HG03103 (cell line): Measurements from ENCODE around the gene CPEB3.
"Not testable (repeated sequence)": the region's sequence is repeated elsewhere in the genome, so short reads cannot be mapped to it uniquely, and the experiment has no call there.

Experiments
- ATAC-seq: cut with Tn5 transposase; IDR thresholded peaks from one replicate; pipeline ENCODE4 v1.9.1; 2021; ENCODE audit warnings: low read depth; ENCODE audit not compliant: unreplicated experiment

CPEB3 gene

GRCh38 chr10:92149261-92149660 lies 141.6 kb downstream of the CPEB3 start:
- ATAC-seq = no peak

DNA sequence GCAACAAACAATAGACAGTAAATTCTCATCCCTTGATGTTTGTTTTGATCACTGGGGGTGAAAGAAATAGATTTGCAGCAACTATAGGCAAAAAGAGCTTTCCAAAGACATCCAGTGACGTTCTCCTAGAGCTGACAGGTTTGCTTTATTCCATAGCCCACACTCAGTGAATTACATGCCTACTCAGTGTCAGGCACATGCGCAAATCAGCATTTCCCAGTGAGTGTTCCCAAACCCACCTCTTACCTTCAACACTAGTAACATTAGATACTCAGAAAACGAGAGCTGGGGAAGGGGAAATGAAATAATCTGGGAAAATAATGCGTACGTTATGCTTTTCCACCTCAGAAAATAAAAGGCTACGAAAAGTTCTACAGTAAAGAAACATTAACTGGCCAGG lies 144.1 kb downstream of the CPEB3 start:
- ATAC-seq = no peak

DNA sequence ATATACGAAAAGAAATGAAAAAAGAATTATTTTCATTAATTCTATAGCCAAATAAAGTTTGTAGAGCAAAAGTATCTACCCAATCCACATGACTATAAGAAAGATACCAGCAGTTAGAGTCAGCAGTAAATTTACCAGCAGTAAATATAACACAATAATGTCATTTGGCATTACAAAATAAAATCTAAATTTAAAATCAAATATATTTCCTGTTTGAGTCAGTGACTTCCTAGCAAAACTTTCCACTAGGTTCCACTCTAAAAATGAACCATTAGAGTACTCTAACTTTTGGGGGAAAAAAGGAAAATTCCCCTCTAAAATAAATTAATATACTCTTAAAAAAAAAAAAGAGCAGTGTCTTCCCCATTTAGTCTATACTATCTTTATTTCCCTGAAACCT lies 144.8 kb downstream of the CPEB3 start:
- no peak for ATAC-seq

DNA sequence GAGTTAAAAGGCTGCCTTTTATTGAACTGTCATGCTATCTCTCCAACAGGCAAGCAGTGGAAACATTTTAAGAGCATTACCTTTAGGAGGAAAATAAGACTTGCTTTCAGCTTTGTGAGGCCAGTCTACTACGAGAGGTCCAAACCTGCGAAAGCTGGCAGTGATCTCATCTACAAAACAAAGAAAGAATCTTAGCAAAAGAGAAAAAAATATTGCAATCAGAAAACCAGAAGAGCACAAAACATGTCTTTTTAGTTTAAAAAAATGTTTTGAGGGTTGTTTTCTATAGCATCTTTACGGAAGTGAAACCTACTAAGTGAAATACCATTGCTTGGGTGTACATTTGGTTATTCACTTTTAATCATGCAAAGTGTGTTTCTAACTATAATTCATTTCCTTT lies 147.9 kb downstream of the CPEB3 start:
- peak; percentile 61 for ATAC-seq

GRCh38 chr10:92142512-92142911 lies 148.4 kb downstream of the CPEB3 start:
- ATAC-seq = no peak

GRCh38 chr10:92141147-92141546 lies 149.7 kb downstream of the CPEB3 start:
- ATAC-seq = not testable (repeated sequence)

GRCh38 chr10:92134049-92134448 lies 156.8 kb downstream of the CPEB3 start:
- not testable (repeated sequence) for ATAC-seq

GRCh38 chr10:92131275-92131820 lies 159.5 kb downstream of the CPEB3 start:
- ATAC-seq = no peak

DNA sequence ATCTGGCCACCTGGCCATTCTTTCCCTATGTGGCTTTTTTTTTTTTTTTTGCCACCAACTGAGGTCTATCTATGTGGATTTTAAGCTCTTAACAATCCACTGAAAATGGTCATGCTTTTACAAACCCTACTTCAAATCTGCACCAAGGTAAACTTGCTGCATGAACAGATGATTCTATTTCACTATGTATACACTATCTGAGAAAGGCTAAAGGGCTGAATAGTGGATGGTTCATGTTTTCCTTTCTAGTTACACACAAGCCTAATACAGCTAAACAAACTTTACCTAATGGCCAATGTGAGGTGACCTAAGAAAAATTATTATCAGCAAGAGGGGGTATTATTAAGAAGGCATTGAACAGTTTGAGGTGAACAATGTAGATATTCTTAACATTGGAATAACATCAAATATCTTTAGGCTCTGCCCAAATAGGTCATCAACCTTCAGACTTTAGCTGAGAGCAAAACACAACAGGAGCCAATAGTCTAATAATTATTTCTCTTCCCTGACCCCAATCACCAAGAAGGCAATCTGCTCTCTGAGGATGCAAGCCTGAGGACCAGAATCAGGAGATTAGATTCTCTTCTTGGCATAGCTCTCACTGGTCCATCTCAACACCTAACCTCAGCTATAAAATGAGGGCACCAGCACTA lies 160.1 kb downstream of the CPEB3 start:
- no peak for ATAC-seq

DNA sequence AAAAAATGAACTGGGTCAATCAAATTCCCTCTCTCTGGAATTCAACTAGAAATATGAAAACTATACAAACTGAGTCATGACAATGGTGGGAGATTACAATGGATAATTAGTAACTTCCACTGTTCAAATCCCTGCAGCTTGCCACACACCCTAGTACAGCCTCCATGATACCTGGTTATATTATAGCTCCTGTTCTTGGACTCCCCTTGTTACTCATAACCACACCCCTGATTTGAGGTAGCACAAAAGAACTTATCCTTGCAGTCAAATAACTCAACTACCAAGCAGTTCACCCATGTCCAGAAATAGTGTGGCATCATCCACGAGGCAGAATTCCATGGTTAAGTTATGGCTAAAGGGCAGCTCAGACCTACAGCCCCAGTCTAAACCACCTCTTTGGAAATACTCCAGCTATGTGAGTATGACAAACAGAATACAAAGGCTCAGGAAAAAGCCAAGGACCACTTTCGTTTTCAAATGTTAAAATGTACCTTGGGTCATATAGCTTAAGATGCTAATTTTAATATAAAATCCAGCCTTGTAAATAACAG lies 164.7 kb downstream of the CPEB3 start:
- no peak for ATAC-seq

- no peak for ATAC-seq
Observed at GRCh38 chr10:92125144-92125543, 165.7 kb downstream of the CPEB3 start.

- no peak for ATAC-seq
Observed at GRCh38 chr10:92124616-92125143, 166.2 kb downstream of the CPEB3 start.

GRCh38 chr10:92124020-92124419 lies 166.9 kb downstream of the CPEB3 start:
- no peak for ATAC-seq

GRCh38 chr10:92122941-92123450 lies 167.9 kb downstream of the CPEB3 start:
- ATAC-seq = no peak

GRCh38 chr10:92121686-92122492 lies 169.0 kb downstream of the CPEB3 start:
- ATAC-seq = no peak

DNA sequence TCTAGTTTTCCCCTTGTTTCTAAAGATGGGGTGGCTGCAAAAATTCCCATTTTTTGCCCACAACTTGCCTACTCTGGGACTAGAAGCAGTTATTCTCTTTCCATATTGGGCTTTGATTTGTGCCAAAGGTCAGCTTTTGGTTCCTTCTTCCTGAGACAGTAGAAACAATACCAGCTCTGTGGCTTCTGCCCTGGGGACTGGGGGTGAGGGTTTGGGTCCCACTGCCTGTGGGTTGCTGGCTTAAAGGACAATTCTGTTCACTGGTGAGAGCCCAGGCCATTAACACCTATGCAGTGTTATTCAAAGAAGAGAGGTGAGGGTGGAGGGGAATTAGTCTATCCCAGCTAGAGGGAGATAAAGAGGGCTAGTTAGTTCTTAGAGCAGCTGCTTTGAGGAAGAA lies 171.5 kb downstream of the CPEB3 start:
- no peak for ATAC-seq

- ATAC-seq = not testable (repeated sequence)
Observed at GRCh38 chr10:92114917-92115316, 176.0 kb downstream of the CPEB3 start.

- ATAC-seq = no peak
Observed at GRCh38 chr10:92113911-92114600, 176.8 kb downstream of the CPEB3 start.

- ATAC-seq = no peak
Observed at GRCh38 chr10:92112462-92112861, 178.4 kb downstream of the CPEB3 start.

GRCh38 chr10:92111336-92111939 lies 179.4 kb downstream of the CPEB3 start:
- ATAC-seq = no peak
